Mesodermal cell (in vitro differentiated cells): ENCODE results near the gene PACSIN2.
A peak's percentile ranks its signal among the peaks of the same experiment; 100 is the strongest.
"Not testable (repeated sequence)": the region's sequence is repeated elsewhere in the genome, so short reads cannot be mapped to it uniquely, and the experiment has no call there.

ENCODE experiments used
- H3K27ac ChIP-seq: 2 replicates; pipeline ENCODE4 v1.7.0; 2013; ENCODE audit warnings: mild to moderate bottlenecking, low read depth, low read length, moderate library complexity; ENCODE audit not compliant: severe bottlenecking
- H3K36me3 ChIP-seq: 2 replicates; pipeline ENCODE4 v1.7.1; 2013; ENCODE audit warnings: mild to moderate bottlenecking, low read length, moderate library complexity; ENCODE audit not compliant: control insufficient read depth, insufficient read depth
- H3K4me1 ChIP-seq: one replicate; pipeline ENCODE4 v1.7.1; 2013; ENCODE audit warnings: mild to moderate bottlenecking, low read length; ENCODE audit not compliant: insufficient read depth, control insufficient read depth, poor library complexity, severe bottlenecking
- H3K4me3 ChIP-seq: 2 replicates; pipeline ENCODE4 v1.7.0; 2013; ENCODE audit warnings: low read length, control low read depth, mild to moderate bottlenecking; ENCODE audit not compliant: insufficient read depth, poor library complexity, severe bottlenecking; ENCODE audit errors: extremely low read depth
- H3K9me3 ChIP-seq: 2 replicates; pipeline ENCODE4 v1.7.1; 2013; ENCODE audit warnings: mild to moderate bottlenecking, low read length, moderate library complexity; ENCODE audit not compliant: control insufficient read depth
- WGBS, 2 experiments: methylation state at CpG; one replicate each; pipeline ENCODE4 v1.1.5; 2013; ENCODE audit warnings: missing lambda C conversion rate in 2 of 2; ENCODE audit not compliant: insufficient coverage in 2 of 2; 5-methylcytosine and 5-hydroxymethylcytosine counted together

PACSIN2 gene

GRCh38 chr22:42937164-42937843 lies 77.6 kb downstream of the PACSIN2 start:
- WGBS, 2 experiments: 84 to 87% methylated on average over 11 to 12 of the region's 12 CpGs
- H3K36me3 ChIP-seq: peaks cover 5% of the 10 kb centered on the region
- no peak overlapping the region for H3K4me3 ChIP-seq
- H3K4me1 ChIP-seq: peaks cover 50% of the 10 kb centered on the region
- no peak overlapping the region for H3K27ac ChIP-seq
- H3K9me3 ChIP-seq: no peaks in the 10 kb centered on the region

- peaks cover 50% of the 10 kb centered on the region for H3K4me1 ChIP-seq
- WGBS, 2 experiments: 93 to 100% methylated on average over 2 to 6 of the region's 6 CpGs
- not testable (repeated sequence) for H3K4me3 ChIP-seq, H3K36me3 ChIP-seq, H3K27ac ChIP-seq, H3K9me3 ChIP-seq
Observed at GRCh38 chr22:42936680-42937079, 78.3 kb downstream of the PACSIN2 start.

- Histone ChIP-seq H3K4me3 (no peak overlapping the region), H3K9me3 (no peaks in the 10 kb centered on the region), H3K36me3 (peaks cover 4% of the 10 kb centered on the region), H3K4me1 (peaks cover 39% of the 10 kb centered on the region), H3K27ac (peak overlapping the region; percentile 91)
- 89 to 92% methylated on average over 4 to 5 of the region's 5 CpGs for WGBS, 2 experiments
Observed at GRCh38 chr22:42934338-42934737, 80.6 kb downstream of the PACSIN2 start.

GRCh38 chr22:42933485-42934091 lies 81.4 kb downstream of the PACSIN2 start:
- H3K27ac ChIP-seq: peak overlapping the region; percentile 91
- no peak overlapping the region for H3K4me3 ChIP-seq
- peaks cover 4% of the 10 kb centered on the region for H3K36me3 ChIP-seq
- H3K9me3 ChIP-seq: no peaks in the 10 kb centered on the region
- 82 to 100% methylated on average over 1 to 5 of the region's 10 CpGs for WGBS, 2 experiments
- peaks cover 34% of the 10 kb centered on the region for H3K4me1 ChIP-seq

- 100% methylated on average over 2 of the region's 4 CpGs for WGBS, 2 experiments
Observed at GRCh38 chr22:42932857-42933484, 82.0 kb downstream of the PACSIN2 start.

GRCh38 chr22:42932197-42932519 lies 82.8 kb downstream of the PACSIN2 start:
- Histone ChIP-seq H3K4me3 (no peak overlapping the region), H3K36me3 (peaks cover 9% of the 10 kb centered on the region), H3K9me3 (no peaks in the 10 kb centered on the region), H3K27ac (no peak overlapping the region), H3K4me1 (peaks cover 19% of the 10 kb centered on the region)
- WGBS, 2 experiments: 98 to 100% methylated on average over 1 to 3 of the region's 4 CpGs

More at GRCh38 chr22:42932857-42933484, 82.0 kb downstream of the PACSIN2 start:
- no peak overlapping the region for H3K4me3 ChIP-seq
- peak overlapping the region; percentile 91 for H3K27ac ChIP-seq
- H3K36me3 ChIP-seq: peaks cover 7% of the 10 kb centered on the region
- no peaks in the 10 kb centered on the region for H3K9me3 ChIP-seq
- peaks cover 28% of the 10 kb centered on the region for H3K4me1 ChIP-seq

- Histone ChIP-seq H3K36me3 (peaks cover 12% of the 10 kb centered on the region), H3K4me3 (no peak overlapping the region), H3K27ac (no peak overlapping the region), H3K9me3 (no peaks in the 10 kb centered on the region), H3K4me1 (peaks cover 18% of the 10 kb centered on the region)
- 92 to 96% methylated on average over 9 to 10 of the region's 10 CpGs for WGBS, 2 experiments
Observed at GRCh38 chr22:42931421-42932196, 83.3 kb downstream of the PACSIN2 start.

GRCh38 chr22:42930810-42931420 lies 84.0 kb downstream of the PACSIN2 start:
- H3K9me3 ChIP-seq: no peaks in the 10 kb centered on the region
- H3K4me3 ChIP-seq: no peak overlapping the region
- H3K36me3 ChIP-seq: peaks cover 12% of the 10 kb centered on the region
- WGBS, 2 experiments: 79 to 93% methylated on average over 6 to 8 of the region's 9 CpGs
- H3K27ac ChIP-seq: no peak overlapping the region
- H3K4me1 ChIP-seq: peaks cover 25% of the 10 kb centered on the region

- Histone ChIP-seq H3K27ac (no peak overlapping the region), H3K4me3 (no peak overlapping the region), H3K36me3 (peaks cover 7% of the 10 kb centered on the region), H3K9me3 (no peaks in the 10 kb centered on the region), H3K4me1 (peaks cover 23% of the 10 kb centered on the region)
- WGBS, 2 experiments: 89 to 90% methylated on average over 5 to 6 of the region's 6 CpGs
Observed at GRCh38 chr22:42929838-42930155, 85.2 kb downstream of the PACSIN2 start.

GRCh38 chr22:42928969-42929837 lies 85.7 kb downstream of the PACSIN2 start:
- peaks cover 21% of the 10 kb centered on the region for H3K4me1 ChIP-seq
- no peak overlapping the region for H3K4me3 ChIP-seq
- whole genome bisulfite sequencing, 2 experiments: 88 to 95% methylated on average over 7 to 11 of the region's 14 CpGs
- H3K27ac ChIP-seq: no peak overlapping the region
- H3K36me3 ChIP-seq: peaks cover 7% of the 10 kb centered on the region
- no peaks in the 10 kb centered on the region for H3K9me3 ChIP-seq
